H1 (cell line): ENCODE results near the gene ELMO2. TPM values are rescaled to one million over a fixed set of nuclear protein-coding genes. Genes with fewer than 3 reads are reported as not detected.

Source experiments
- CTCF ChIA-PET: fragments of 300-600 bp; sonication (Branson Sonifier 250); formaldehyde crosslinking; loops from one replicate; lab custom pipeline; 2021; ENCODE audit not compliant: partially characterized antibody; lab: Charles Lee
- POLR2A ChIA-PET: fragments of 300-600 bp; sonication (Branson Sonifier 250); formaldehyde crosslinking; loops from one replicate; lab custom pipeline; 2021; ENCODE audit warnings: inconsistent platforms; ENCODE audit not compliant: partially characterized antibody; lab: Charles Lee
- DNase-seq, 2 experiments: peaks; one replicate each; pipeline versions ENCODE4 v3.0.0 to v3.0.0-alpha.2; 2010 to 2022; ENCODE audit warnings: low spot score in 2 of 2, low read depth in 1 of 2, mixed read lengths in 1 of 2
- FAIRE-seq: peaks from 2 replicates; lab custom pipeline; 2011; peaks lifted over from hg19 to GRCh38; lab: Jason Lieb, UNC
- H2AFZ ChIP-seq: 2 replicates; pipeline ENCODE4 v1.8.1; 2012; ENCODE audit warnings: low read length, inconsistent platforms
- H2AK5ac ChIP-seq: 2 replicates; pipeline ENCODE4 v1.6.1; 2013; ENCODE audit warnings: low read depth, low read length
- H2BK120ac ChIP-seq: replicated peaks from 2 replicates; pipeline ENCODE3; 2013; ENCODE audit warnings: low read depth, low read length, inconsistent platforms
- H2BK12ac ChIP-seq: 2 replicates; pipeline ENCODE4 v1.6.1; 2013; ENCODE audit warnings: low read depth, low read length
- H2BK15ac ChIP-seq: 2 replicates; pipeline ENCODE4 v1.6.1; 2013; ENCODE audit warnings: low read length
- H2BK20ac ChIP-seq: 2 replicates; pipeline ENCODE4 v1.6.1; 2013; ENCODE audit warnings: low read length
- H2BK5ac ChIP-seq: 2 replicates; pipeline ENCODE4 v1.6.1; 2013; ENCODE audit warnings: low read depth, low read length
- H3K14ac ChIP-seq: 2 replicates; pipeline ENCODE4 v1.6.1; 2013; ENCODE audit warnings: inconsistent platforms; ENCODE audit not compliant: insufficient read length
- H3K18ac ChIP-seq: 2 replicates; pipeline ENCODE4 v1.6.1; 2013; ENCODE audit warnings: low read length; ENCODE audit errors: extremely low read depth
- H3K23ac ChIP-seq: 2 replicates; pipeline ENCODE4 v1.6.1; 2013; ENCODE audit warnings: inconsistent platforms; ENCODE audit not compliant: insufficient read length
- H3K23me2 ChIP-seq: 2 replicates; pipeline ENCODE4 v1.6.1; 2013; ENCODE audit warnings: low read depth, low read length
- H3K27ac ChIP-seq: 2 replicates; pipeline ENCODE4 v1.6.1; 2011; ENCODE audit warnings: low read depth, low read length, inconsistent platforms
- H3K27me3 ChIP-seq, 4 experiments: replicated peaks in 1 of 4; 1 replicate in 1 of 4; 2 replicates in 3 of 4; pipeline versions ENCODE4 v1.6.1 to v1.8.1; 2011 to 2013; ENCODE audit warnings: low read length in 3 of 4, mild to moderate bottlenecking in 3 of 4, inconsistent platforms in 2 of 4, mixed read lengths in 2 of 4, moderate library complexity in 1 of 4; ENCODE audit not compliant: control insufficient read depth in 3 of 4, insufficient read depth in 3 of 4; ENCODE audit errors: extremely low read depth in 1 of 4
- H3K36me3 ChIP-seq, 4 experiments: 2 replicates each; pipeline versions ENCODE4 v1.6.1 to v1.8.1; 2011 to 2013; ENCODE audit warnings: mild to moderate bottlenecking in 4 of 4, low read length in 3 of 4, moderate library complexity in 2 of 4, control low read depth in 1 of 4, inconsistent platforms in 1 of 4; ENCODE audit not compliant: insufficient read depth in 4 of 4, control insufficient read depth in 2 of 4
- H3K4ac ChIP-seq: replicated peaks from 2 replicates; pipeline ENCODE3; 2013; ENCODE audit warnings: low read length, low read depth, mixed read lengths, inconsistent platforms; ENCODE audit not compliant: insufficient read length
- H3K4me1 ChIP-seq, 4 experiments: replicated peaks in 1 of 4; 1 replicate in 1 of 4; 2 replicates in 3 of 4; pipeline versions ENCODE4 v1.6.1 to v1.8.1; 2011 to 2013; ENCODE audit warnings: low read length in 3 of 4, inconsistent platforms in 2 of 4, mixed read lengths in 1 of 4; ENCODE audit not compliant: insufficient read depth in 4 of 4, control insufficient read depth in 3 of 4
- H3K4me2 ChIP-seq, 2 experiments: 2 replicates each; pipeline versions ENCODE4 v1.6.1 to v1.8.1; 2011 to 2013; ENCODE audit warnings: low read depth in 2 of 2, low read length in 2 of 2, control low read depth in 1 of 2, inconsistent platforms in 1 of 2, mild to moderate bottlenecking in 1 of 2; ENCODE audit not compliant: insufficient read depth in 1 of 2
- H3K4me3 ChIP-seq, 4 experiments: fragments of 200-600, 300-600 bp in 1 of 4; sonication (generic), shearing (Covaris generic), sonication (Bioruptor Twin) in 1 of 4; 2 replicates each; pipeline versions ENCODE4 v1.5.1 to v1.8.1; 2011 to 2016; ENCODE audit warnings: low read length in 4 of 4, low read depth in 3 of 4, control low read depth in 2 of 4, inconsistent platforms in 2 of 4, mild to moderate bottlenecking in 2 of 4, mixed read lengths in 1 of 4, moderate library complexity in 1 of 4; ENCODE audit not compliant: insufficient read depth in 2 of 4; ENCODE audit errors: extremely low read depth in 1 of 4
- H3K56ac ChIP-seq: replicated peaks from 2 replicates; pipeline ENCODE3; 2013; ENCODE audit warnings: low read depth, mild to moderate bottlenecking, mixed read lengths, low read length, inconsistent platforms; ENCODE audit not compliant: insufficient read length
- H3K79me1 ChIP-seq: 2 replicates; pipeline ENCODE4 v1.6.1; 2013; ENCODE audit warnings: low read depth, low read length, control low read depth
- H3K79me2 ChIP-seq, 2 experiments: 2 replicates each; pipeline versions ENCODE4 v1.6.1 to v1.8.1; 2012 to 2013; ENCODE audit warnings: low read length in 2 of 2, mild to moderate bottlenecking in 2 of 2, inconsistent platforms in 1 of 2; ENCODE audit not compliant: insufficient read depth in 2 of 2, control insufficient read depth in 1 of 2
- H3K9ac ChIP-seq, 4 experiments: replicated peaks in 1 of 4; 1 replicate in 1 of 4; 2 replicates in 3 of 4; pipeline versions ENCODE4 v1.6.1 to v1.8.1; 2011 to 2013; ENCODE audit warnings: low read depth in 3 of 4, low read length in 3 of 4, control low read depth in 2 of 4, mild to moderate bottlenecking in 2 of 4, moderate library complexity in 2 of 4, inconsistent platforms in 1 of 4; ENCODE audit errors: extremely low read depth in 1 of 4
- H3K9me3 ChIP-seq, 2 experiments: 2 replicates each; pipeline versions ENCODE4 v1.6.1 to v1.8.1; 2012 to 2013; ENCODE audit warnings: mild to moderate bottlenecking in 2 of 2, moderate library complexity in 2 of 2, control low read depth in 1 of 2, inconsistent platforms in 1 of 2, low read depth in 1 of 2, low read length in 1 of 2, mixed read lengths in 1 of 2; ENCODE audit not compliant: insufficient read depth in 2 of 2
- H4K20me1 ChIP-seq, 2 experiments: replicated peaks in 1 of 2; 2 replicates each; pipeline versions ENCODE3 to v1.8.1; 2011 to 2013; ENCODE audit warnings: inconsistent platforms in 2 of 2, low read length in 2 of 2, mild to moderate bottlenecking in 1 of 2; ENCODE audit not compliant: insufficient read depth in 2 of 2, control insufficient read depth in 1 of 2
- H4K5ac ChIP-seq: 2 replicates; pipeline ENCODE4 v1.6.1; 2013; ENCODE audit warnings: low read length, low read depth, mixed read lengths, inconsistent platforms; ENCODE audit not compliant: insufficient read length
- H4K8ac ChIP-seq: 2 replicates; pipeline ENCODE4 v1.8.0; 2013; ENCODE audit warnings: mild to moderate bottlenecking, moderate library complexity, low read length, inconsistent platforms; ENCODE audit not compliant: insufficient read depth; ENCODE audit errors: extremely low read depth
- H4K91ac ChIP-seq: replicated peaks from 2 replicates; pipeline ENCODE3; 2013; ENCODE audit warnings: low read length, mixed read lengths, inconsistent platforms; ENCODE audit not compliant: insufficient read length
- ASH2L ChIP-seq: fragments of 200-600, 300-600 bp; sonication (generic); IDR thresholded peaks from one replicate; pipeline ENCODE4 v1.7.1; 2017; ENCODE audit warnings: low read length
- CBX5 ChIP-seq: fragments of 300-800, 300-1000 bp; sonication (generic); IDR thresholded peaks from 2 replicates; pipeline ENCODE4 v1.7.1; 2016; ENCODE audit warnings: antibody characterized with exemption, low read length, low read depth
- CEBPB ChIP-seq: IDR thresholded peaks from 2 replicates; pipeline ENCODE4 v1.6.1; 2012; ENCODE audit warnings: low read depth, low read length
- CHD2 ChIP-seq: IDR thresholded peaks from 2 replicates; pipeline ENCODE4 v1.6.1; 2012; ENCODE audit warnings: low read length, improper control_type of control experiment
- MAX ChIP-seq: IDR thresholded peaks from 2 replicates; pipeline ENCODE4 v1.6.1; 2012; ENCODE audit warnings: inconsistent platforms
- POLR2A ChIP-seq, 2 experiments: IDR thresholded peaks; 1 replicate in 1 of 2; 2 replicates in 1 of 2; pipeline ENCODE4 v1.6.1; 2011; ENCODE audit warnings: low read depth in 2 of 2, low read length in 2 of 2, mild to moderate bottlenecking in 2 of 2; ENCODE audit errors: control extremely low read depth in 1 of 2
- SUZ12 ChIP-seq: fragments of 200-600 bp; sonication (generic); IDR thresholded peaks from 2 replicates; pipeline ENCODE4 v1.6.1; 2012; ENCODE audit warnings: mild to moderate bottlenecking, inconsistent platforms, low read length, moderate library complexity, mixed read lengths
- TEAD4 ChIP-seq: IDR thresholded peaks from 2 replicates; pipeline ENCODE4 v1.6.1; 2012; ENCODE audit warnings: low read depth, low read length, inconsistent platforms, mixed read lengths
- ZNF274 ChIP-seq: IDR thresholded peaks from 2 replicates; pipeline ENCODE4 v1.7.0; 2012; ENCODE audit warnings: low read length, borderline replicate concordance; ENCODE audit errors: extremely low read depth
- WGBS, 2 experiments: shearing (Covaris generic) in 1 of 2; methylation state at CpG; one replicate each; pipeline versions ENCODE4 v1.1.6 to v1.1.7; 2013 to 2015; ENCODE audit warnings: low lambda C conversion rate in 2 of 2, mixed read lengths in 2 of 2, inconsistent platforms in 1 of 2, low coverage in 1 of 2, missing lambda C conversion rate in 1 of 2; ENCODE audit not compliant: insufficient replicate concordance in 2 of 2, insufficient coverage in 1 of 2, insufficient read length in 1 of 2; ENCODE audit errors: extremely low coverage in 1 of 2, missing lambda C conversion rate in 1 of 2; 5-methylcytosine and 5-hydroxymethylcytosine counted together
- polyA plus RNA-seq, 7 experiments: library from polyadenylated mRNA; depleted of rRNA in 3 of 7; stranded (reverse) in 5 of 7; unstranded in 2 of 7; fragments of >200 nt in 5 of 7; fragments of 200-250 nt in 2 of 7; gene quantifications; 1 replicate in 5 of 7; 2 replicates in 1 of 7; 4 replicates in 1 of 7; pipeline versions ENCODE4 v1.2.1 to v1.2.3, GENCODE V29; 2011 to 2013; ENCODE audit warnings: missing spikeins in 2 of 7, mixed read lengths in 2 of 7
- total RNA-seq: library from RNA; stranded (reverse); fragmentation: NEBNext Ultra II Directional; extraction: Animal tissue kit (Norgen Biotek cat#: 25700); gene quantifications from 2 replicates; pipeline ENCODE4 v1.2.1, GENCODE V29; 2021

Gene ELMO2
- total and polyA plus RNA-seq, 2 of the 8 experiments (the other 6 are each of a cell fraction or from before 2014, with no cell fraction given), result 34.3 to 39.7 TPM

DNA sequence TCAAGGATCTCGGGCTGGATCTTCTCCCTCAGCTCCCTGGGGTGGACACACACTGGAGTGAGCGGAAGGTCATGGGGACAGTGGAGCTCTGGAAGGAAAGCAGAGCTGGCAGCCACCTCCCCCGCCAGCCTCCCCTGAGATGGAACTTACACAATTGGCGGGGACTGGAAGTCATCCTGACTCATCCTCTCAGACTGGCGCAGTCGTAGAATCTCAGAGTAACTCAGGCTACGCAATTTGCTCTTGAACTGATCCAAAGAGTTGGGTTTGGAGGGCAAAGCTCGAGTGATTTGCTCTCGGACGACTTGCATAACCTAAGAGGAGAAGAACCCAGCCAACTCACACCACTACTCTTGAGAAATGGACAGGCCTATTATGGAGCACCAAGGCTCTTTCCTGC lies 34.8 kb downstream of the ELMO2 start:
- Histone ChIP-seq H3K4me1 (no peaks in the 10 kb centered on the region), H2BK20ac (no peak overlapping the region), H3K27me3 (no peaks in the 10 kb centered on the region), H3K23ac (no peak overlapping the region), H4K91ac (no peak overlapping the region), H3K4me2 (no peak overlapping the region), H3K18ac (no peak overlapping the region), H2AFZ (no peak overlapping the region), H2BK5ac (no peak overlapping the region), H3K27ac (no peak overlapping the region), H2AK5ac (no peak overlapping the region), H3K79me2 (no peaks in the 10 kb centered on the region), H3K14ac (no peak overlapping the region), H3K36me3 (peaks cover 41 to 79% (median 70%) of the 10 kb centered on the region in 4 experiments), H2BK12ac (no peak overlapping the region), H4K5ac (no peak overlapping the region), H3K23me2 (no peaks in the 10 kb centered on the region), H3K9ac (no peak overlapping the region), H4K8ac (no peak overlapping the region), H3K4ac (no peak overlapping the region), H4K20me1 (peaks cover 2 to 8% of the 10 kb centered on the region in 2 experiments), H3K9me3 (no peaks in the 10 kb centered on the region), H3K56ac (no peak overlapping the region), H2BK15ac (no peak overlapping the region), H2BK120ac (no peak overlapping the region), H3K79me1 (no peaks in the 10 kb centered on the region), H3K4me3 (no peak overlapping the region)
- TF ChIP-seq SUZ12 (no peak), POLR2A (IDR thresholded peaks at IDR 0.05; ENCODE audit: control extremely low read depth in 1 of 2, low read depth in 2 of 2, low read length in 2 of 2) (no peak), TEAD4 (no peak), ZNF274 (no peak), CBX5 (no peak), CEBPB (no peak), MAX (no peak), CHD2 (no peak), ASH2L (no peak)
- WGBS, 2 experiments, result 97% methylated on average over 10 of the region's 10 CpGs; no CpG with 5 or more reads in 1 of the 2 experiments
- ChIA-PET POLR2A (interaction anchor here (0.9 kb wide), 1 partner anchor 21 kb away, joined by 3 read pairs; no protein-coding TSS in a partner anchor), CTCF (interaction anchor here (0.6 to 1.2 kb wide), 2 partner anchors 23 to 113 kb away, joined by 3 read pairs; no protein-coding TSS in a partner anchor)
- FAIRE-seq (no peak), DNase-seq (no peak)
